ENCODE measurements around the gene CCND3. TPM values are rescaled to one million over a fixed set of nuclear protein-coding genes. Genes with fewer than 3 reads are reported as not detected.

The CCND3 gene
- total and polyA plus RNA-seq, 2 experiments from 2014 or later: 20.0 to 43.1 TPM

- H3K9me3 ChIP-seq (ENCODE audit: low read depth): no peaks in the 10 kb centered on the region
- no peak overlapping the region for H3K4me3 ChIP-seq
- no peaks in the 10 kb centered on the region for H3K27me3 ChIP-seq
- no peaks in the 10 kb centered on the region for H3K36me3 ChIP-seq
- no peak overlapping the region for H3K27ac ChIP-seq
- TF ChIP-seq, protein P1, sequence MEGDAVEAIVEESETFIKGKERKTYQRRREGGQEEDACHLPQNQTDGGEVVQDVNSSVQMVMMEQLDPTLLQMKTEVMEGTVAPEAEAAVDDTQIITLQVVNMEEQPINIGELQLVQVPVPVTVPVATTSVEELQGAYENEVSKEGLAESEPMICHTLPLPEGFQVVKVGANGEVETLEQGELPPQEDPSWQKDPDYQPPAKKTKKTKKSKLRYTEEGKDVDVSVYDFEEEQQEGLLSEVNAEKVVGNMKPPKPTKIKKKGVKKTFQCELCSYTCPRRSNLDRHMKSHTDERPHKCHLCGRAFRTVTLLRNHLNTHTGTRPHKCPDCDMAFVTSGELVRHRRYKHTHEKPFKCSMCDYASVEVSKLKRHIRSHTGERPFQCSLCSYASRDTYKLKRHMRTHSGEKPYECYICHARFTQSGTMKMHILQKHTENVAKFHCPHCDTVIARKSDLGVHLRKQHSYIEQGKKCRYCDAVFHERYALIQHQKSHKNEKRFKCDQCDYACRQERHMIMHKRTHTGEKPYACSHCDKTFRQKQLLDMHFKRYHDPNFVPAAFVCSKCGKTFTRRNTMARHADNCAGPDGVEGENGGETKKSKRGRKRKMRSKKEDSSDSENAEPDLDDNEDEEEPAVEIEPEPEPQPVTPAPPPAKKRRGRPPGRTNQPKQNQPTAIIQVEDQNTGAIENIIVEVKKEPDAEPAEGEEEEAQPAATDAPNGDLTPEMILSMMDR (IDR thresholded peaks at IDR 0.05; ENCODE audit: low read depth, low read length): no peak
- no peak for DNase-seq (ENCODE audit: low read depth in 1 of 2, low spot score in 1 of 2)
- no peaks in the 10 kb centered on the region for H3K4me1 ChIP-seq (ENCODE audit: low read depth)
Measured at GRCh38 chr6:41958022-41958856, 16.6 kb upstream of the CCND3 start.

DNA sequence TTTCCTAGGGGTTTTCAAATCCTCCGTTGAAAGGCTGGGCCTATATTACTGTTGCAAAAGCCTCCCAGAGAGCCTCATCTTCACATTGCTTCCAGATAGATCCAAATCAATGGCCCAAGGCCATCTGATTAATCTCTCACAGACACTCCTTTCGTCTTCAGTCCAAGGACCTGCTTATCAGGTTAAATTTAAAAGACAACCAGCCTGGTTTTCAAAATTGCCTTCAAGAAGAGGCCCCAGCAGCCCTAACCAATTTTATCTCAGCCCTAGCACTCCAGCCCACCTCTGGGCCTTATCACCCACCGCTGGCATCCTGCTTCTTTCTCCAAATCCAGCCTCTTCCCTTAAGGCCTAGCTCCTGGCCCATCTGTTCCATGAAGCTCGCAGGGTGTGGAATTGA is 15.5 kb upstream of the CCND3 start:
- no peaks in the 10 kb centered on the region for H3K36me3 ChIP-seq
- no peak for DNase-seq (ENCODE audit: low read depth in 1 of 2, low spot score in 1 of 2)
- TF ChIP-seq, protein P1 (IDR thresholded peaks at IDR 0.05; ENCODE audit: low read depth, low read length): no peak
- H3K27me3 ChIP-seq: no peaks in the 10 kb centered on the region
- no peak overlapping the region for H3K4me3 ChIP-seq
- H3K9me3 ChIP-seq (ENCODE audit: low read depth): no peaks in the 10 kb centered on the region
- H3K4me1 ChIP-seq (ENCODE audit: low read depth): no peaks in the 10 kb centered on the region
- no peak overlapping the region for H3K27ac ChIP-seq

DNA sequence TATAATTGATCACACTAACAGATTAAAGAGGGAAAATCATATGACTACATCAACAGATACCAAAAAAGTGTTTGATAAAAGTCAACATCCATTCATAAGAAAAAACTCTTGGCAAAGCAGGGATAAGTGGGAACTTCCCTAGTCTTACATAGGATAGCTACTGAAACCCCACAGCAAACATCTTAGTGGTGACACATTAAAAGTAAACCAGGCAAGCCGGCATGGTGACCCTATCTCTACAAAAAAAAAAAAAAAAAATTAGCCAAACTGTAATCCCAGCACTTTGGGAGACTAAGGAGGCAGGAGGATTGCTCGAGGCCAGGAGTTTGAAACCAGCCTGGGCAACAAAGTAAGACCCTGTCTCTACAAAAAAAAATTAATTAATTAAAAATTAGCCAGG is 13.8 kb upstream of the CCND3 start:
- DNase-seq (ENCODE audit: low read depth in 1 of 2, low spot score in 1 of 2): no peak
- Histone ChIP-seq H3K27me3 (no peaks in the 10 kb centered on the region), H3K4me3 (no peak overlapping the region), H3K27ac (no peak overlapping the region), H3K4me1 (ENCODE audit: low read depth) (no peaks in the 10 kb centered on the region), H3K36me3 (no peaks in the 10 kb centered on the region), H3K9me3 (ENCODE audit: low read depth) (no peaks in the 10 kb centered on the region)
- TF ChIP-seq, protein P1 (IDR thresholded peaks at IDR 0.05; ENCODE audit: low read depth, low read length): no peak

- Histone ChIP-seq H3K27ac (no peak overlapping the region), H3K36me3 (no peaks in the 10 kb centered on the region), H3K9me3 (ENCODE audit: low read depth) (no peaks in the 10 kb centered on the region), H3K4me1 (ENCODE audit: low read depth) (no peaks in the 10 kb centered on the region), H3K4me3 (no peak overlapping the region), H3K27me3 (no peaks in the 10 kb centered on the region)
- TF ChIP-seq, protein P1 (IDR thresholded peaks at IDR 0.05; ENCODE audit: low read depth, low read length): no peak
- no peak for DNase-seq (ENCODE audit: low read depth in 1 of 2, low spot score in 1 of 2)
Measured at GRCh38 chr6:41954668-41955067, 13.1 kb upstream of the CCND3 start.

- no peak for DNase-seq (ENCODE audit: low read depth in 1 of 2, low spot score in 1 of 2)
- Histone ChIP-seq H3K4me3 (no peak overlapping the region), H3K36me3 (no peaks in the 10 kb centered on the region), H3K27ac (no peak overlapping the region), H3K27me3 (no peaks in the 10 kb centered on the region), H3K4me1 (ENCODE audit: low read depth) (no peaks in the 10 kb centered on the region), H3K9me3 (ENCODE audit: low read depth) (no peaks in the 10 kb centered on the region)
- TF ChIP-seq, protein P1 (IDR thresholded peaks at IDR 0.05; ENCODE audit: low read depth, low read length): no peak
Measured at GRCh38 chr6:41947581-41948220, 6.1 kb upstream of the CCND3 start.
